Ishikawa (cell line): Measurements from ENCODE around the gene CLIC4.

ENCODE experiments used
- RAD21 ChIP-seq: IDR thresholded peaks from 2 replicates; pipeline ENCODE4 v1.6.1; 2012; ENCODE audit warnings: low read depth
- YY1 ChIP-seq: IDR thresholded peaks from 2 replicates; pipeline ENCODE4 v1.6.1; 2012; ENCODE audit warnings: low read depth

DNA sequence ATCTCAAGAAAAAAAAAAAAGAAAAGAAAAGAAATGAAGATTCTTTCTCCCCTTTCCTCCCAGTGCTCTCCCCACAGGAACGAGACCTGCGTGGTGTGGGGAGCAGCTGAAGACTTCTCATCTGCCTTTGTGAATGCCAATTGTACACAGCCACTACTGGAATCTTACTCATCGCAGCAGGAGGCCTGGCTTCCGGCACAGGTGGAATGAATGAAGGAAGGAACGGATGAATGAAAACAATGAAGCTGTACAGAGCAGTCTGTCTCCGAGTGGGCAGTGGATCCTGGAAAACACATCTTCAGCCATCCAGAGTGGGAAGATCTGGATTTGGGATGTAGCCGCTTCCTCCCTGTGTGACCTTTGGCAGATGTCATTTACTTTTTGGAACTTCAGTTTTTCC, 119.9 kb downstream of the CLIC4 start:
- TF ChIP-seq RAD21 = no peak
- TF ChIP-seq YY1 = no peak
